Vagina (tissue), 2 donors: ENCODE data around the gene AGT. TPM values are rescaled to one million over a fixed set of nuclear protein-coding genes. Genes with fewer than 3 reads are reported as not detected.

ENCODE experiments used
- DNase-seq, 2 donors: peaks; one replicate each; pipeline ENCODE4 v3.0.0-alpha.2; 2017; ENCODE audit errors: extremely low spot score in 2 of 2
- H3K27ac ChIP-seq: fragments of 200-600 bp; sonication (generic); one replicate; pipeline ENCODE4 v1.5.1; 2019
- H3K27me3 ChIP-seq: fragments of 200-600 bp; sonication (generic); one replicate; pipeline ENCODE4 v1.5.1; 2019
- H3K36me3 ChIP-seq, 2 donors: fragments of 200-600 bp; sonication (generic); one replicate each; pipeline ENCODE4 v1.5.1; 2017 to 2019
- H3K4me1 ChIP-seq: fragments of 200-600 bp; sonication (generic); one replicate; pipeline ENCODE4 v1.5.1; 2019
- H3K4me3 ChIP-seq, 2 donors: fragments of 200-600 bp; sonication (generic); 1 replicate in 1 of 2; 2 replicates in 1 of 2; pipeline ENCODE4 v1.5.1; 2016 to 2019
- H3K9me3 ChIP-seq: fragments of 200-600 bp; sonication (generic); one replicate; pipeline ENCODE4 v1.5.1; 2019
- CTCF ChIP-seq, 3 experiments: fragments of 450-650 bp in 2 of 3; fragments of 200-600 bp in 1 of 3; sonication (generic) in 1 of 3; IDR thresholded peaks; one replicate each; pipeline ENCODE4 v1.5.1; 2017 to 2019; ENCODE audit warnings: antibody characterized with exemption in 3 of 3, mild to moderate bottlenecking in 2 of 3, moderate library complexity in 2 of 3
- POLR2A ChIP-seq, 2 donors: fragments of 450-650 bp; IDR thresholded peaks; one replicate each; pipeline ENCODE4 v1.6.1; 2017; ENCODE audit warnings: antibody characterized with exemption in 2 of 2, mild to moderate bottlenecking in 2 of 2, moderate library complexity in 2 of 2
- POLR2AphosphoS5 ChIP-seq, 2 donors: sonication (generic); formaldehyde crosslinking; IDR thresholded peaks; one replicate each; pipeline ENCODE4 v1.9.0; 2017; ENCODE audit warnings: antibody characterized with exemption in 2 of 2, mild to moderate bottlenecking in 2 of 2, low read depth in 1 of 2; ENCODE audit not compliant: insufficient read depth in 1 of 2
- intact Hi-C: fragments of 100-400 bp; cut with DNase I; formaldehyde crosslinking; loops from one replicate; pipeline ENCODE4 v1.15.1; 2023
- total RNA-seq: library from RNA; depleted of rRNA; stranded (reverse); fragments of >200 nt; gene quantifications from one replicate; pipeline ENCODE4 v1.2.3, GENCODE V29; 2016

AGT gene
- total RNA-seq, 1 donor from 2014 or later: 9.6 TPM

- TF ChIP-seq POLR2AphosphoS5 (IDR thresholded peaks at IDR 0.05; ENCODE audit: insufficient read depth in 1 of 2, low read depth in 1 of 2): no peak
- TF ChIP-seq POLR2A (IDR thresholded peaks at IDR 0.05): no peak
- no peak for TF ChIP-seq CTCF (IDR thresholded peaks at IDR 0.05)
- Histone ChIP-seq H3K27ac (no peak overlapping the region), H3K36me3 (no peaks in the 10 kb centered on the region), H3K4me3 (no peak overlapping the region), H3K4me1 (no peaks in the 10 kb centered on the region), H3K9me3 (no peaks in the 10 kb centered on the region), H3K27me3 (no peaks in the 10 kb centered on the region)
- intact Hi-C loops: no loop called here
- DNase-seq: no peak
Measured at GRCh38 chr1:230757856-230758708, 44.2 kb upstream of the AGT start.

- H3K27ac ChIP-seq: no peak overlapping the region
- no peaks in the 10 kb centered on the region for H3K27me3 ChIP-seq
- no peak for DNase-seq
- no peaks in the 10 kb centered on the region for H3K4me1 ChIP-seq
- H3K9me3 ChIP-seq: no peaks in the 10 kb centered on the region
- TF ChIP-seq POLR2AphosphoS5 (IDR thresholded peaks at IDR 0.05; ENCODE audit: insufficient read depth in 1 of 2, low read depth in 1 of 2) (no peak), POLR2A (IDR thresholded peaks at IDR 0.05) (no peak), CTCF (IDR thresholded peaks at IDR 0.05) (no peak)
- intact Hi-C loops: no loop called here
- H3K36me3 ChIP-seq: no peaks in the 10 kb centered on the region
- no peak overlapping the region for H3K4me3 ChIP-seq
Measured at GRCh38 chr1:230754796-230755195, 40.9 kb upstream of the AGT start.

- no peak overlapping the region for H3K27ac ChIP-seq
- TF ChIP-seq CTCF (IDR thresholded peaks at IDR 0.05) (no peak), POLR2A (IDR thresholded peaks at IDR 0.05) (no peak), POLR2AphosphoS5 (IDR thresholded peaks at IDR 0.05; ENCODE audit: insufficient read depth in 1 of 2, low read depth in 1 of 2) (no peak)
- DNase-seq: no peak
- no peaks in the 10 kb centered on the region for H3K27me3 ChIP-seq
- H3K4me3 ChIP-seq: no peak overlapping the region
- H3K9me3 ChIP-seq: no peaks in the 10 kb centered on the region
- intact Hi-C loops: no loop called here
- no peaks in the 10 kb centered on the region for H3K36me3 ChIP-seq
- H3K4me1 ChIP-seq: no peaks in the 10 kb centered on the region
Measured at GRCh38 chr1:230753586-230754251, 39.8 kb upstream of the AGT start.

GRCh38 chr1:230753191-230753585, 39.3 kb upstream of the AGT start:
- intact Hi-C loops: no loop called here
- TF ChIP-seq POLR2AphosphoS5 (IDR thresholded peaks at IDR 0.05; ENCODE audit: insufficient read depth in 1 of 2, low read depth in 1 of 2): no peak
- no peak for TF ChIP-seq CTCF (IDR thresholded peaks at IDR 0.05)
- TF ChIP-seq POLR2A (IDR thresholded peaks at IDR 0.05): no peak

GRCh38 chr1:230752407-230752806, 38.5 kb upstream of the AGT start:
- H3K27ac ChIP-seq: no peak overlapping the region
- DNase-seq: no peak

More at GRCh38 chr1:230753191-230753585, 39.3 kb upstream of the AGT start:
- H3K4me1 ChIP-seq: no peaks in the 10 kb centered on the region
- H3K27ac ChIP-seq: no peak overlapping the region
- no peak for DNase-seq
- H3K4me3 ChIP-seq: no peak overlapping the region
- no peaks in the 10 kb centered on the region for H3K36me3 ChIP-seq
- no peaks in the 10 kb centered on the region for H3K27me3 ChIP-seq
- H3K9me3 ChIP-seq: no peaks in the 10 kb centered on the region

More at GRCh38 chr1:230752407-230752806, 38.5 kb upstream of the AGT start:
- no peaks in the 10 kb centered on the region for H3K27me3 ChIP-seq
- H3K4me1 ChIP-seq: no peaks in the 10 kb centered on the region
- no peak for TF ChIP-seq POLR2AphosphoS5 (IDR thresholded peaks at IDR 0.05; ENCODE audit: insufficient read depth in 1 of 2, low read depth in 1 of 2)
- no peak for TF ChIP-seq POLR2A (IDR thresholded peaks at IDR 0.05)
- TF ChIP-seq CTCF (IDR thresholded peaks at IDR 0.05): no peak
- intact Hi-C loops: no loop called here
- H3K36me3 ChIP-seq: no peaks in the 10 kb centered on the region
- no peak overlapping the region for H3K4me3 ChIP-seq
- H3K9me3 ChIP-seq: no peaks in the 10 kb centered on the region
